ENCODE measurements around the gene IGF2R.
A peak's percentile ranks its signal among the peaks of the same experiment; 100 is the strongest.

The IGF2R gene

DNA sequence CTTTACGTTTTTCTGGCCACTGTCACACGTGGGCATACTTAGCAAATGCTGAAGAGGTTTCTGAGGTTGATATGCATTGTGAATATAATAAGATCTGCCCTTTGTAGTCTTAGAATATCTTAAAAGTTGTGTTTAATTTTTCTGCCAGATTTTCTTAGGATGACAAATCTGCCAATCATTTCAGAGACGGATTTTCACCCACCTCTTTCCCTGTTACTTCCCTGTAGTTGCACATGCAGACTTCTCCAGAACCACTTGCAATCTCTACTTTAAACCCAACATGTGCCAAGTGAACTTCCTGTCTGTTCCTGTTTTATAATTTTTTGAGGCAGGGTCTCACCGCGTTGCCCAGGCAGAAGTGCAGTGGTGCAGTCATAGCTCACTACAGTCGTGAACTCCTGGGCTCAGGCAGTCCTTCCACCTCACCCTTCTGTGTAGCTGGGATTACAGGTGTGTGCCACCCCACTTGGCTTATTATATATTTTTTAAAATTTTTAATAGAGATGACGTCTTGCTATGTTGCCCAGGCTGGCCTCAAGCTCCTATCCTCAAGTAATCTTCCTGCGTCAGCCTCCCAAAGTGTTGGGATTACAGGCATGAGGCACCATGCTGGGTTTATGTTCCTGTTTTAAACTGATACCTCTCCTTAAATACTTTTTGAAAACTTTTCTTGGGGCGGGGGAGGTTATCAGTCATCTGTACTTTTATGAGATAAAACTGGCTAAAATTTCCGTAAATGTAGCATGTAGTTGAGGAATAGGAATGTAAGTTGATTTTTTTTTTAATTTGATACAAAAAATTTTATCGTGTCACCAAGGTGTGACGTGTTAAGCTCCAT lies 2.7 kb downstream of the IGF2R start:
- no peak overlapping the region; the same call in 1 of the 2 replicates for H3K27ac ChIP-seq (ENCODE audit: low read length)
- H3K79me2 ChIP-seq (ENCODE audit: low read length): peaks cover 71% of the 10 kb centered on the region
- H3K4me3 ChIP-seq (ENCODE audit: low read length): no peak overlapping the region
- no peaks in the 10 kb centered on the region for H3K9me2 ChIP-seq (replicated peaks; ENCODE audit: insufficient read depth, low read length)
- H3K36me3 ChIP-seq (replicated peaks; ENCODE audit: insufficient read depth, low read length): no peaks in the 10 kb centered on the region
- H3K27me3 ChIP-seq (replicated peaks; ENCODE audit: insufficient read depth, low read length): no peaks in the 10 kb centered on the region
- H2AFZ ChIP-seq (ENCODE audit: low read length): no peak overlapping the region
- H4K20me1 ChIP-seq (ENCODE audit: insufficient read depth, low read length): no peaks in the 10 kb centered on the region
- peaks cover 30% of the 10 kb centered on the region for H3K4me1 ChIP-seq (ENCODE audit: low read length)
- no peak overlapping the region for H3K4me2 ChIP-seq (ENCODE audit: low read depth, low read length)
- no peak for DNase-seq
- no peaks in the 10 kb centered on the region for H3K9me3 ChIP-seq (replicated peaks; ENCODE audit: insufficient read depth, low read length)
- no peak for TF ChIP-seq EZH2 (optimal IDR thresholded peaks at IDR 0.05; ENCODE audit: low read depth, low read length)
- no peak for TF ChIP-seq EZH2phosphoT487 (IDR thresholded peaks at IDR 0.05; ENCODE audit: low read length)
- TF ChIP-seq, protein P1, sequence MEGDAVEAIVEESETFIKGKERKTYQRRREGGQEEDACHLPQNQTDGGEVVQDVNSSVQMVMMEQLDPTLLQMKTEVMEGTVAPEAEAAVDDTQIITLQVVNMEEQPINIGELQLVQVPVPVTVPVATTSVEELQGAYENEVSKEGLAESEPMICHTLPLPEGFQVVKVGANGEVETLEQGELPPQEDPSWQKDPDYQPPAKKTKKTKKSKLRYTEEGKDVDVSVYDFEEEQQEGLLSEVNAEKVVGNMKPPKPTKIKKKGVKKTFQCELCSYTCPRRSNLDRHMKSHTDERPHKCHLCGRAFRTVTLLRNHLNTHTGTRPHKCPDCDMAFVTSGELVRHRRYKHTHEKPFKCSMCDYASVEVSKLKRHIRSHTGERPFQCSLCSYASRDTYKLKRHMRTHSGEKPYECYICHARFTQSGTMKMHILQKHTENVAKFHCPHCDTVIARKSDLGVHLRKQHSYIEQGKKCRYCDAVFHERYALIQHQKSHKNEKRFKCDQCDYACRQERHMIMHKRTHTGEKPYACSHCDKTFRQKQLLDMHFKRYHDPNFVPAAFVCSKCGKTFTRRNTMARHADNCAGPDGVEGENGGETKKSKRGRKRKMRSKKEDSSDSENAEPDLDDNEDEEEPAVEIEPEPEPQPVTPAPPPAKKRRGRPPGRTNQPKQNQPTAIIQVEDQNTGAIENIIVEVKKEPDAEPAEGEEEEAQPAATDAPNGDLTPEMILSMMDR (IDR thresholded peaks at IDR 0.05; ENCODE audit: low read length): no peak
- peaks cover 19% of the 10 kb centered on the region for H3F3A ChIP-seq (ENCODE audit: insufficient read depth, low read length)
- no peak overlapping the region for H3K9ac ChIP-seq (ENCODE audit: low read length)

DNA sequence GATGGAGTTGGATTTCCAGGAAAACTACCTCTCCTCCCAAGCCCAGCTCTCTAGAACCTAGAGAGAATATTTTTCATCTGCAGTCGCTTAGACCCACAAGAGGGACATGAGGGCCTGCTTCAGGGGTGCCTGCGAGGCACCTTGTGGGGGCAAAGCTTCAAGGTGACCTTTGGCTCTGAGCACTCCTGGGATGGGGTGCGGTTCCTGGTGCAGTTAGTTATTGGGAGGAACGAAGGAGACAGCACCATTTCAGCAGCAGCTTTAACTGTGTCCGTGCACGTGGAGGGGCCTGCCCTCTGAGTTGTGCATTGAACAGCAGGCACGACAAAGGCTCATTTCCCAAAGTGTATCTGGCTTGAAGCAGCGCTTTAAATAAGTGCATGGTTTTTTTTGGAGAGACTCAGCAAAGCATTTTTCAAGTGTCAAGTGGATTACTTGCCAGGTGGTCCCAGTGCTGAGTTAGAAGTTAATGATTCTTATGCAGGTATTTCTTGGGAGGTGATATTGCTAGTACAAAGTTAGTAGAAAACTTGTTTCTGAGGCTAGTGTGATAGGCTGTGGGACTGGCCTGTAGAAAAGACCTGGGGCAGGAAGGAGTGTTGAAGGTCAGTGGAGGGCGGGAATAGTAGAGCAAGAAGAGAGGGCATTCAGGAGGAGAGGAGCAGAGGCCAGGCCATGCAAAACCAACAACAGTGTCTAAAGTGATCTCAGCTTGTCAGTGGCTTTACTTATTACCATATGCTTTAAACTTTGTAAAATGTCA lies 3.8 kb downstream of the IGF2R start:
- Histone ChIP-seq H3K27me3 (replicated peaks; ENCODE audit: insufficient read depth, low read length) (no peaks in the 10 kb centered on the region), H3K36me3 (replicated peaks; ENCODE audit: insufficient read depth, low read length) (no peaks in the 10 kb centered on the region), H3K79me2 (ENCODE audit: low read length) (peaks cover 83% of the 10 kb centered on the region), H3K4me1 (ENCODE audit: low read length) (peaks cover 41% of the 10 kb centered on the region), H2AFZ (ENCODE audit: low read length) (no peak overlapping the region), H3K27ac (ENCODE audit: low read length) (peak overlapping the region; percentile 92; the same call in 1 of the 2 replicates), H4K20me1 (ENCODE audit: insufficient read depth, low read length) (no peaks in the 10 kb centered on the region), H3K9me2 (replicated peaks; ENCODE audit: insufficient read depth, low read length) (no peaks in the 10 kb centered on the region), H3K4me2 (ENCODE audit: low read depth, low read length) (peak overlapping the region; percentile 72), H3K4me3 (ENCODE audit: low read length) (peak overlapping the region; percentile 25; the same call in 1 of the 2 replicates), H3K9ac (ENCODE audit: low read length) (peak overlapping the region; percentile 50; the same call in 1 of the 2 replicates), H3K9me3 (replicated peaks; ENCODE audit: insufficient read depth, low read length) (no peaks in the 10 kb centered on the region), H3F3A (ENCODE audit: insufficient read depth, low read length) (peaks cover 19% of the 10 kb centered on the region)
- TF ChIP-seq EZH2phosphoT487 (IDR thresholded peaks at IDR 0.05; ENCODE audit: low read length): no peak
- no peak for TF ChIP-seq EZH2 (optimal IDR thresholded peaks at IDR 0.05; ENCODE audit: low read depth, low read length)
- TF ChIP-seq, protein P1 (IDR thresholded peaks at IDR 0.05; ENCODE audit: low read length): no peak
- DNase-seq: no peak

DNA sequence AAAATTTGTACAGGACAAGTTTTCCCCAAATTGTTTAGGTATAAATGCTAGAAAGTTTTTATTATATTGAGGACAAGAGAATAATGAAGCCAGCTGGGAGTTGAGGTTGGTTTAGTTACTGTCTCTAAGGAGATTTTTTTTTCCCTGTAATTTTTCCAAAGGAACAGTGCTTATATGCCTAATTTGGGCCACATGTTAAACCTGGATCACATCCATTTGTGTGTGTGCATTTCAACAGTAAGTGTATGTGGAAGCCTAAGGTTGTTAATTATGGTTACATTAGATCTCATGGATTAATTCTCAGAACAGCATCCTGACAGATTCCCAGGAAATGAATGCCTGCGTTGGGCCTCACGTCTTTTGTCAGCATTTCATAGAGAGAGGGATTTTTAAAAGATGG lies 4.5 kb downstream of the IGF2R start:
- peak overlapping the region; percentile 25; the same call in 1 of the 2 replicates for H3K4me3 ChIP-seq (ENCODE audit: low read length)
- H3K79me2 ChIP-seq (ENCODE audit: low read length): peaks cover 90% of the 10 kb centered on the region
- peak overlapping the region; percentile 72; the same call in 1 of the 2 replicates for H3K4me2 ChIP-seq (ENCODE audit: low read depth, low read length)
- peak overlapping the region; percentile 50 for H3K9ac ChIP-seq (ENCODE audit: low read length)
- peaks cover 47% of the 10 kb centered on the region for H3K4me1 ChIP-seq (ENCODE audit: low read length)
- H3K27me3 ChIP-seq (replicated peaks; ENCODE audit: insufficient read depth, low read length): no peaks in the 10 kb centered on the region
- peak overlapping the region; percentile 92 for H3K27ac ChIP-seq (ENCODE audit: low read length)
- no peak overlapping the region for H2AFZ ChIP-seq (ENCODE audit: low read length)
- H3F3A ChIP-seq (ENCODE audit: insufficient read depth, low read length): peaks cover 25% of the 10 kb centered on the region
- no peak for DNase-seq
- TF ChIP-seq, protein P1 (IDR thresholded peaks at IDR 0.05; ENCODE audit: low read length): no peak
- TF ChIP-seq EZH2phosphoT487 (IDR thresholded peaks at IDR 0.05; ENCODE audit: low read length) (no peak), EZH2 (optimal IDR thresholded peaks at IDR 0.05; ENCODE audit: low read depth, low read length) (no peak)
- H3K9me2 ChIP-seq (replicated peaks; ENCODE audit: insufficient read depth, low read length): no peaks in the 10 kb centered on the region
- H4K20me1 ChIP-seq (ENCODE audit: insufficient read depth, low read length): no peaks in the 10 kb centered on the region
- no peaks in the 10 kb centered on the region for H3K36me3 ChIP-seq (replicated peaks; ENCODE audit: insufficient read depth, low read length)
- no peaks in the 10 kb centered on the region for H3K9me3 ChIP-seq (replicated peaks; ENCODE audit: insufficient read depth, low read length)

All from MM.1S (cell line).